ENCODE results near the gene NTNG1.

NTNG1 gene

DNA sequence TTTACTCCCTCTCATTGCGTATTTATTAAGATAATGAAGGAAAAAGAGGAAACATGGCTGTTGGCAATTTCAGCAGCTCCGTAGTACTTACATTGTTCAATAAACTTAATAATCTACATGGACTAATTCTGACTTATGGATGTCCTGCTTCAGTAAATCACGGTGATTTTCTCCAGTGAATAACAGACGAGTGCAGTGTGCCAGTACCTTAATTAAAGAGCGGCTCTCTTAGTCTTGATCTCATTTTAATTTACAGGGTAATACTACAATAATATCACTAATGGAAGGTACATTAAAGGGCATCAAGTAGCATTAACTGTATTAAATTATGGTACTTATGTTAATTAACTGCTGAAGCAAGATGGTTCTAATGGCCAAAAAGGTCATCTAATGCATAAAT lies 187.2 kb downstream of the NTNG1 start:
- DNase-seq (ENCODE audit: low read depth, low spot score) = no peak
- POLR2A ChIA-PET = no interaction called here
- CTCF ChIA-PET = no interaction called here
- no peak overlapping the region for H3K4me3 ChIP-seq (ENCODE audit: low read depth, low read length)
- TF ChIP-seq CTCF (IDR thresholded peaks at IDR 0.05; ENCODE audit: insufficient read depth, low read length, missing control alignments) = no peak

DNA sequence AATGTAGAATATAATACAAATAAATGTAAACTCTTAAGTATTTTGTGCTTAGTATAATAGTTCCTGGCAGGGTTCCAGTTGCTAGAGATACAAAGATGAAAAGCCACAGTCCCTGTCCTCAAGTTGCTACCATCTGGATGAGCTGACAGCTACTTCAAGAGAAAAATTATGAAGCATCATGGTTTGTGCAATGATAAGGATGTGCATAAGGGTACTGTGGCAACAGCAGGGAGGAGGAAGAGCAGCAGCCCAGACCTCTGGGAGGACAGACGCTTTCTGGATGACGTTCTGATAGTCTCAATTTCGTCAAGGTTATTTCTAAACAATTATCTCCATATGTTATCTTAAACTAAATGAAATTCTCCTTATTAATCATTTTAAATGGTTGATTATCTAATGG lies 198.9 kb downstream of the NTNG1 start:
- CTCF ChIA-PET = no interaction called here
- no peak for TF ChIP-seq CTCF (IDR thresholded peaks at IDR 0.05; ENCODE audit: insufficient read depth, low read length, missing control alignments)
- POLR2A ChIA-PET = no interaction called here
- H3K4me3 ChIP-seq (ENCODE audit: low read depth, low read length) = no peak overlapping the region
- no peak for DNase-seq (ENCODE audit: low read depth, low spot score)

DNA sequence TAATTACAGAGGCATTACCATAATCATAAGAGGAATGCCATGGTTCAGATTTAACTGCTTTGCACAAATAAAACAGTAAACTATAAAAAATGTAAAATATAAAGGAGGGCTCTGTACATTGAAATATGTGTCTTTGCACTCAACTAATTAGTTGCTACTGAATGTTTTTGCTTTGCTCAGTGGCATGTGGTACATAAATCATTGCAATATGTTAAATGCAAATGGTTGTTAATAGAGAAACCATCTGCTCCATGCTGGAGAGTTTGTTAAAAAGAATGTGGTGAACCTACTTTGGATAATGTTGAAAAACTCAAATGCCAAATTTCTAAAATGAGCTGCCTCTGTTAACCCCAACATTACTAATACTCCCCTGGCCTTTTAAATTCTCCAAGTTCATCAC lies 201.5 kb downstream of the NTNG1 start:
- no peak for DNase-seq (ENCODE audit: low read depth, low spot score)
- H3K4me3 ChIP-seq (ENCODE audit: low read depth, low read length) = no peak overlapping the region
- POLR2A ChIA-PET = interaction anchor here (0.6 kb wide), 1 partner anchor 35 kb away, joined by 3 read pairs; no protein-coding TSS in a partner anchor
- CTCF ChIA-PET = no interaction called here
- no peak for TF ChIP-seq CTCF (IDR thresholded peaks at IDR 0.05; ENCODE audit: insufficient read depth, low read length, missing control alignments)

DNA sequence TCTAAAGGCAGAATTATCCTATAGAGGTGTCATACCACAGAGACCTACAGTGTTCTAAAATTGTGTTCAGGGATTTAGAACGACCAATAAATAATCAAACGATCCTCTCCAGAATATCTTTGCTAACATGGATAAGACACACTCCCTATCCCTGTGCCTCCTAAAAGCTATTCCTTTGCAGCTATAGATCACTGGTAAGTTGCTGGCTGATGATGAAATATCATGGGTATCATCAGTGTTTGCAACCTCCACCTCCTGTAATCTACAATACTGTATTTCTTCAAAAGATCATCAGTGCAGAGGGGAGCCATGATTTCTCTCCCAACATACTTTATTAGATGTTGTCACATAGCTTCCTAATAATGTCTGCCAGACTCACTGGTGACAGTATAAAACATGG lies 201.9 kb downstream of the NTNG1 start:
- no peak overlapping the region for H3K4me3 ChIP-seq (ENCODE audit: low read depth, low read length)
- TF ChIP-seq CTCF (IDR thresholded peaks at IDR 0.05; ENCODE audit: insufficient read depth, low read length, missing control alignments) = no peak
- POLR2A ChIA-PET = no interaction called here
- CTCF ChIA-PET = no interaction called here
- DNase-seq (ENCODE audit: low read depth, low spot score) = no peak

DNA sequence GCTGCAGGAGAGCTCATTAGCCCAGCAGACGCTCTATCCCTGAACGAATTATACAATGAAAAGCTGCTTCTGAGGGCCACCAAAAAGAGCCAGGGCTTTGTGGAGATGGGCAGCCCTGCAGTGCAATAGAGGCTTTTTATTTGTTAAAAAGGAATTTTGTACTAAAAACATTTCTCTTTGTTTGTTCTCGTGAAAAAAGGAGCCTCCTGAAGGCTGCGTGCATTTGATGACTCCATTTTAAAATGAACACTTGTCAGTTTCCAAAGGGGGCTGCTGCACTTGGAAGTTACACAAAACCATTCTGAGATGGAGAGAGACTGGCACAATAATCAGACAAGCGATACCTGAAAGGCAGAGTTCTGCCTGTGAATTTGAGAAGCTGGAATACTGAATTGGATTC lies 202.8 kb downstream of the NTNG1 start:
- no peak for DNase-seq (ENCODE audit: low read depth, low spot score)
- H3K4me3 ChIP-seq (ENCODE audit: low read depth, low read length) = no peak overlapping the region
- ChIA-PET POLR2A (no interaction called here), CTCF (no interaction called here)
- TF ChIP-seq CTCF (IDR thresholded peaks at IDR 0.05; ENCODE audit: insufficient read depth, low read length, missing control alignments) = no peak

- TF ChIP-seq CTCF (IDR thresholded peaks at IDR 0.05; ENCODE audit: insufficient read depth, low read length, missing control alignments) = no peak
- ChIA-PET CTCF (interaction anchor here (1.0 kb wide), 1 partner anchor 27 kb away, joined by 3 read pairs; no protein-coding TSS in a partner anchor), POLR2A (no interaction called here)
- H3K4me3 ChIP-seq (ENCODE audit: low read depth, low read length) = no peak overlapping the region
- no peak for DNase-seq (ENCODE audit: low read depth, low spot score)
Measured at GRCh38 chr1:107344268-107344760, 203.5 kb downstream of the NTNG1 start.

Measured in AG04449 (cell line).